Uterus (tissue), 2 donors: ENCODE data around the gene ZFP90.

Experiments
- POLR2A ChIP-seq, 2 donors: fragments of 450-650 bp; IDR thresholded peaks; one replicate each; pipeline ENCODE4 v1.6.1; 2016; ENCODE audit warnings: antibody characterized with exemption in 2 of 2, mild to moderate bottlenecking in 1 of 2, moderate library complexity in 1 of 2
- TF ChIP-seq, protein P1 (sequence below), 4 experiments: fragments of 200-600 bp in 2 of 4; fragments of 450-650 bp in 2 of 4; sonication (generic) in 2 of 4; IDR thresholded peaks; one replicate each; pipeline ENCODE4 v1.5.1; 2016 to 2019; ENCODE audit warnings: antibody characterized with exemption in 4 of 4, mild to moderate bottlenecking in 2 of 4, moderate library complexity in 1 of 4

- TF ChIP-seq, protein P1, sequence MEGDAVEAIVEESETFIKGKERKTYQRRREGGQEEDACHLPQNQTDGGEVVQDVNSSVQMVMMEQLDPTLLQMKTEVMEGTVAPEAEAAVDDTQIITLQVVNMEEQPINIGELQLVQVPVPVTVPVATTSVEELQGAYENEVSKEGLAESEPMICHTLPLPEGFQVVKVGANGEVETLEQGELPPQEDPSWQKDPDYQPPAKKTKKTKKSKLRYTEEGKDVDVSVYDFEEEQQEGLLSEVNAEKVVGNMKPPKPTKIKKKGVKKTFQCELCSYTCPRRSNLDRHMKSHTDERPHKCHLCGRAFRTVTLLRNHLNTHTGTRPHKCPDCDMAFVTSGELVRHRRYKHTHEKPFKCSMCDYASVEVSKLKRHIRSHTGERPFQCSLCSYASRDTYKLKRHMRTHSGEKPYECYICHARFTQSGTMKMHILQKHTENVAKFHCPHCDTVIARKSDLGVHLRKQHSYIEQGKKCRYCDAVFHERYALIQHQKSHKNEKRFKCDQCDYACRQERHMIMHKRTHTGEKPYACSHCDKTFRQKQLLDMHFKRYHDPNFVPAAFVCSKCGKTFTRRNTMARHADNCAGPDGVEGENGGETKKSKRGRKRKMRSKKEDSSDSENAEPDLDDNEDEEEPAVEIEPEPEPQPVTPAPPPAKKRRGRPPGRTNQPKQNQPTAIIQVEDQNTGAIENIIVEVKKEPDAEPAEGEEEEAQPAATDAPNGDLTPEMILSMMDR (IDR thresholded peaks at IDR 0.05) = no peak
- TF ChIP-seq POLR2A (IDR thresholded peaks at IDR 0.05) = no peak
These were observed 29.7 kb upstream of the ZFP90 start for GRCh38 chr16:68509381-68509780.
